HepG2 (cell line): ENCODE measurements around the gene LEAP2. TPM values are rescaled to one million over a fixed set of nuclear protein-coding genes. Genes with fewer than 3 reads are reported as not detected.

Experiments used
- CENPT ChIP-seq: sonication (generic); formaldehyde crosslinking; IDR thresholded peaks from 2 replicates; pipeline ENCODE4 v1.8.0; 2022; ENCODE audit warnings: low read depth, mild to moderate bottlenecking, moderate library complexity, missing genetic modification reagents
- CERS6 ChIP-seq: sonication (generic); formaldehyde crosslinking; IDR thresholded peaks from 2 replicates; pipeline ENCODE4 v1.5.0; 2020; ENCODE audit warnings: missing genetic modification reagents
- ELF3 ChIP-seq: IDR thresholded peaks from 2 replicates; pipeline ENCODE4 v1.6.1; 2016; ENCODE audit warnings: missing genetic modification reagents, missing compliant biosample characterization
- EP300 ChIP-seq, 3 experiments: sonication (generic) in 1 of 3; formaldehyde crosslinking in 1 of 3; IDR thresholded peaks; 2 replicates each; pipeline versions ENCODE4 v1.5.1 to v1.6.1; 2011 to 2020; ENCODE audit warnings: low read depth in 2 of 3, low read length in 2 of 3, borderline replicate concordance in 1 of 3, improper control_type of control experiment in 1 of 3, mild to moderate bottlenecking in 1 of 3, missing genetic modification reagents in 1 of 3, moderate library complexity in 1 of 3
- HOXA3 ChIP-seq: sonication (generic); formaldehyde crosslinking; IDR thresholded peaks from 2 replicates; pipeline ENCODE4 v1.5.0; 2020; ENCODE audit warnings: missing genetic modification reagents
- MAFG ChIP-seq: sonication (generic); formaldehyde crosslinking; IDR thresholded peaks from 2 replicates; pipeline ENCODE4 v1.5.1; 2020; ENCODE audit warnings: mild to moderate bottlenecking, missing genetic modification reagents
- MYC ChIP-seq: sonication (generic); formaldehyde crosslinking; IDR thresholded peaks from 2 replicates; pipeline ENCODE4 v1.9.0; 2021; ENCODE audit warnings: missing genetic modification reagents, borderline replicate concordance
- NR2F1 ChIP-seq, 2 experiments: fragments of 450-650 bp in 1 of 2; formaldehyde crosslinking in 1 of 2; IDR thresholded peaks; 2 replicates each; pipeline versions ENCODE4 v1.5.0 to v1.6.1; 2016 to 2020; ENCODE audit warnings: mild to moderate bottlenecking in 1 of 2, missing compliant biosample characterization in 1 of 2, missing genetic modification reagents in 1 of 2, moderate library complexity in 1 of 2
- REPIN1 ChIP-seq: sonication (generic); formaldehyde crosslinking; IDR thresholded peaks from 2 replicates; pipeline ENCODE4 v1.8.0; 2022; ENCODE audit warnings: missing genetic modification reagents, low read depth, mild to moderate bottlenecking, borderline replicate concordance
- RNF2 ChIP-seq: fragments of 450-650 bp; conservative IDR thresholded peaks from 2 replicates; pipeline ENCODE4 v1.6.1; 2016; ENCODE audit warnings: low read depth
- SIN3B ChIP-seq: fragments of 150-350 bp; IDR thresholded peaks from 2 replicates; pipeline ENCODE4 v1.6.1; 2014; ENCODE audit warnings: low read length
- SNRNP70 ChIP-seq: fragments of 200-400 bp; formaldehyde crosslinking; IDR thresholded peaks from 2 replicates; pipeline ENCODE4 v1.6.1; 2017; ENCODE audit warnings: mild to moderate bottlenecking, low read depth, low read length, moderate library complexity
- SRSF1 ChIP-seq: fragments of 200-400 bp; formaldehyde crosslinking; optimal IDR thresholded peaks from 2 replicates; pipeline ENCODE3; 2017; ENCODE audit warnings: mild to moderate bottlenecking, low read depth, low read length, moderate library complexity
- SYNCRIP ChIP-seq: fragments of 200-400 bp; formaldehyde crosslinking; IDR thresholded peaks from 2 replicates; pipeline ENCODE4 v1.6.1; 2018; ENCODE audit warnings: mild to moderate bottlenecking, low read depth, low read length; ENCODE audit not compliant: insufficient read depth
- TCF7L2 ChIP-seq: IDR thresholded peaks from 2 replicates; pipeline ENCODE4 v1.6.1; 2011; ENCODE audit warnings: mild to moderate bottlenecking, low read depth, low read length, moderate library complexity
- ZFP37 ChIP-seq: sonication (generic); formaldehyde crosslinking; IDR thresholded peaks from 2 replicates; pipeline ENCODE4 v1.4.0; 2020; ENCODE audit warnings: missing genetic modification reagents, borderline replicate concordance
- ZKSCAN5 ChIP-seq: sonication (generic); formaldehyde crosslinking; IDR thresholded peaks from 2 replicates; pipeline ENCODE4 v1.5.1; 2020; ENCODE audit warnings: mild to moderate bottlenecking, missing genetic modification reagents
- ZMAT3 ChIP-seq: sonication (generic); formaldehyde crosslinking; conservative IDR thresholded peaks from 2 replicates; pipeline ENCODE4 v1.7.0; 2021; ENCODE audit warnings: missing genetic modification reagents
- ZNF263 ChIP-seq: sonication (generic); formaldehyde crosslinking; IDR thresholded peaks from 2 replicates; pipeline ENCODE4 v1.4.0; 2020; ENCODE audit warnings: missing genetic modification reagents
- ZNF280D ChIP-seq: sonication (generic); formaldehyde crosslinking; IDR thresholded peaks from 2 replicates; pipeline ENCODE4 v1.5.1; 2020; ENCODE audit warnings: mild to moderate bottlenecking, missing genetic modification reagents
- ZNF431 ChIP-seq: sonication (generic); formaldehyde crosslinking; IDR thresholded peaks from 2 replicates; pipeline ENCODE4 v1.9.0; 2022; ENCODE audit warnings: missing genetic modification reagents, low read depth, mild to moderate bottlenecking, borderline replicate concordance
- ZSCAN30 ChIP-seq: sonication (generic); formaldehyde crosslinking; IDR thresholded peaks from 2 replicates; pipeline ENCODE4 v1.5.0; 2020; ENCODE audit warnings: mild to moderate bottlenecking, missing genetic modification reagents
- ZZZ3 ChIP-seq: sonication (generic); formaldehyde crosslinking; IDR thresholded peaks from 2 replicates; pipeline ENCODE4 v1.4.0; 2020; ENCODE audit warnings: missing genetic modification reagents, mild to moderate bottlenecking, borderline replicate concordance
- polyA plus RNA-seq, 8 experiments: library from polyadenylated mRNA; depleted of rRNA in 3 of 8; stranded (reverse) in 7 of 8; unstranded in 1 of 8; fragments of >200 nt; fragmentation: Illumina TruSeq in 4 of 8; extraction: Trizol in 4 of 8; gene quantifications; 2 replicates each; pipeline versions ENCODE4 v1.2.1 to v1.2.3, GENCODE V29; 2011 to 2016; ENCODE audit warnings: low read depth in 4 of 8, missing spikeins in 1 of 8, mixed read lengths in 1 of 8; ENCODE audit not compliant: insufficient read depth in 1 of 8
- total RNA-seq, 5 experiments: library from RNA; depleted of rRNA; stranded (reverse); fragments of >200 nt; fragmentation: Illumina TruSeq; extraction: Trizol; gene quantifications; 2 replicates each; pipeline ENCODE4 v1.2.3, GENCODE V29; 2016; ENCODE audit warnings: low read depth in 1 of 5
- TF ChIP-seq, protein P1 (sequence below): IDR thresholded peaks from 2 replicates; pipeline ENCODE4 v1.6.1; 2016

LEAP2 gene
- total and polyA plus RNA-seq, 2 of the 13 experiments (the other 11 are each of a cell fraction or from before 2014, with no cell fraction given) = 23.9 to 51.9 TPM

DNA sequence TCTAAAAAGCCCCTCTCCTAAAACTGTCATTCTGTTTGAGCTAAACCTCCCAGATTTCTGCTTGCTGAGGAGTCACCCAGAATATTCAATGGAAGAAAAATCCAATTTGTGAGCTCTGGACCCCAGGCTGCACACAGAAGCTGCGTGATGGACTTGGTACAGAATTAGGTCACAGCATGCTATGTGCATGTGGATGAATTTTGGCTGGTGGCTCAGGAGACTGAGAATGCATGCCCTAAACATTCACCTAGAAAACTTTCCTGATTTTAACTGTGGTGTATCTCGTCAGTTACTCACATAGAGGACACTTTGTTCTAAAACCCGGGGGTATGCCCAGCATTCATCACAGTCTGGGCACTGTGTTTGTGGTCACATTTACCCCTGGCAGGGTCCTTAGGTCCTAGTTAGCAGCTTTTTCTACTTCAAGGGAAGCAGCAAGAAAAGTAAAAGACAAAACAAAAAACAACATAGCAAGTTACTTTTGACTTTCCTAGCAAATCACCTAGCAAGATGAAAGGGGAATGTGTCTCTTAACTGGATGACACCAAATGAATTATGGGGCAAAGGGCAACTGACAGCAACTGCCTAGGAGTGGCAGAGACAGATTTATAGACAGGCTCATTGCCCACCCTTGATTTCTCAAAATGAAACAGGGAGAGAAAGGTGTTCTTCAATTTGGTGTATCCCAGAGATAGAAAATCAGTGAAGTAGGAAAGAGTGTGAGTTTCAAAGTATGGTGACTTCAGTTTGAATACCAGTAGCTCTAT, 34.8 kb upstream of the LEAP2 start (continued):
- TF ChIP-seq ZNF280D (CRISPR knock-in tag) = no peak
- no peak for TF ChIP-seq SRSF1
- TF ChIP-seq ELF3 = peak; percentile 56
- no peak for TF ChIP-seq TCF7L2
- no peak for TF ChIP-seq RNF2
- peak; percentile 38; the same call in 1 of the 2 replicates for TF ChIP-seq HOXA3 (CRISPR knock-in tag)
- no peak for TF ChIP-seq ZMAT3 (CRISPR knock-in tag)
- TF ChIP-seq CERS6 = no peak
- TF ChIP-seq SNRNP70 = no peak
- no peak for TF ChIP-seq ZNF263 (CRISPR knock-in tag)
- no peak for TF ChIP-seq ZSCAN30
- TF ChIP-seq, protein P1, sequence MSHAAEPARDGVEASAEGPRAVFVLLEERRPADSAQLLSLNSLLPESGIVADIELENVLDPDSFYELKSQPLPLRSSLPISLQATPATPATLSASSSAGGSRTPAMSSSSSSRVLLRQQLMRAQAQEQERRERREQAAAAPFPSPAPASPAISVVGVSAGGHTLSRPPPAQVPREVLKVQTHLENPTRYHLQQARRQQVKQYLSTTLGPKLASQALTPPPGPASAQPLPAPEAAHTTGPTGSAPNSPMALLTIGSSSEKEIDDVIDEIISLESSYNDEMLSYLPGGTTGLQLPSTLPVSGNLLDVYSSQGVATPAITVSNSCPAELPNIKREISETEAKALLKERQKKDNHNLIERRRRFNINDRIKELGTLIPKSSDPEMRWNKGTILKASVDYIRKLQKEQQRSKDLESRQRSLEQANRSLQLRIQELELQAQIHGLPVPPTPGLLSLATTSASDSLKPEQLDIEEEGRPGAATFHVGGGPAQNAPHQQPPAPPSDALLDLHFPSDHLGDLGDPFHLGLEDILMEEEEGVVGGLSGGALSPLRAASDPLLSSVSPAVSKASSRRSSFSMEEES = 0 out of 2 replicates have a peak, but pooled peaks have one; percentile 24
- no peak for TF ChIP-seq ZKSCAN5 (CRISPR knock-in tag)
- peak; percentile 53; the same call in 1 of the 2 replicates for TF ChIP-seq MYC (CRISPR knock-in tag)
- TF ChIP-seq SYNCRIP = no peak
- peak in 1 of 2 experiments; percentile 75; a peak in 2 of 4 replicates for TF ChIP-seq EP300 (IDR thresholded peaks at IDR 0.05; ENCODE audit: low read depth in 2 of 2, low read length in 2 of 2)
- peak; percentile 60; the same call in 1 of the 2 replicates for TF ChIP-seq EP300 (CRISPR knock-in tag; IDR thresholded peaks at IDR 0.05; ENCODE audit: borderline replicate concordance)
- TF ChIP-seq ZZZ3 (CRISPR knock-in tag) = no peak
- TF ChIP-seq ZNF431 (CRISPR knock-in tag) = no peak
- TF ChIP-seq CENPT (CRISPR knock-in tag) = no peak
- TF ChIP-seq REPIN1 (CRISPR knock-in tag) = peak; percentile 48
- TF ChIP-seq SIN3B = no peak
- 0 out of 4 replicates have a peak, but pooled peaks of 1 of the 2 experiments have one; percentile 22 for TF ChIP-seq NR2F1 (CRISPR knock-in tag; IDR thresholded peaks at IDR 0.05)
- 0 out of 2 replicates have a peak, but pooled peaks have one; percentile 33 for TF ChIP-seq ZFP37
- no peak for TF ChIP-seq MAFG
